ENCODE data around the gene PITPNC1. TPM values are rescaled to one million over a fixed set of nuclear protein-coding genes. Genes with fewer than 3 reads are reported as not detected.

The PITPNC1 gene
- total RNA-seq, 1 donor from 2014 or later = 23.7 TPM

GRCh38 chr17:67434061-67434525, 57.0 kb downstream of the PITPNC1 start:
- no peak for TF ChIP-seq CTCF (IDR thresholded peaks at IDR 0.05)
- H3K36me3 ChIP-seq = no peaks in the 10 kb centered on the region
- H3K4me1 ChIP-seq = peaks cover 38% of the 10 kb centered on the region
- intact Hi-C loops (cut with DNase I) = no loop called here
- peak overlapping the region; percentile 6 for H3K4me3 ChIP-seq
- peak; percentile 75 for DNase-seq
- H3K27me3 ChIP-seq (ENCODE audit: low read depth) = no peaks in the 10 kb centered on the region
- peak overlapping the region; percentile 69 for H3K27ac ChIP-seq
- H3K9me3 ChIP-seq = no peaks in the 10 kb centered on the region
- peak; percentile 80 to 84 for ATAC-seq

- Histone ChIP-seq H3K4me3 (no peak overlapping the region), H3K4me1 (peaks cover 49% of the 10 kb centered on the region), H3K27ac (peak overlapping the region; percentile 28), H3K36me3 (no peaks in the 10 kb centered on the region), H3K9me3 (no peaks in the 10 kb centered on the region), H3K27me3 (ENCODE audit: low read depth) (no peaks in the 10 kb centered on the region)
- ATAC-seq (peak; percentile 70), DNase-seq (no peak)
- intact Hi-C loops (cut with DNase I) = no loop called here
- TF ChIP-seq CTCF (IDR thresholded peaks at IDR 0.05) = no peak
Measured at GRCh38 chr17:67435122-67435521, 58.0 kb downstream of the PITPNC1 start.

- TF ChIP-seq CTCF (IDR thresholded peaks at IDR 0.05) = no peak
- no peaks in the 10 kb centered on the region for H3K27me3 ChIP-seq (ENCODE audit: low read depth)
- ATAC-seq (no peak), DNase-seq (no peak)
- H3K9me3 ChIP-seq = no peaks in the 10 kb centered on the region
- peak overlapping the region; percentile 54 for H3K27ac ChIP-seq
- no peak overlapping the region for H3K4me3 ChIP-seq
- H3K4me1 ChIP-seq = peaks cover 55% of the 10 kb centered on the region
- intact Hi-C loops (cut with DNase I) = no loop called here
- H3K36me3 ChIP-seq = no peaks in the 10 kb centered on the region
Measured at GRCh38 chr17:67435786-67436185, 58.7 kb downstream of the PITPNC1 start.

GRCh38 chr17:67436233-67436632, 59.2 kb downstream of the PITPNC1 start:
- Histone ChIP-seq H3K4me1 (peaks cover 60% of the 10 kb centered on the region), H3K27me3 (ENCODE audit: low read depth) (no peaks in the 10 kb centered on the region), H3K4me3 (no peak overlapping the region), H3K9me3 (no peaks in the 10 kb centered on the region), H3K27ac (peak overlapping the region; percentile 54), H3K36me3 (no peaks in the 10 kb centered on the region)
- DNase-seq (no peak), ATAC-seq (no peak)
- no peak for TF ChIP-seq CTCF (IDR thresholded peaks at IDR 0.05)
- intact Hi-C loops (cut with DNase I) = no loop called here

- no peak overlapping the region for H3K4me3 ChIP-seq
- ATAC-seq (no peak), DNase-seq (no peak)
- H3K4me1 ChIP-seq = peaks cover 73% of the 10 kb centered on the region
- H3K9me3 ChIP-seq = no peaks in the 10 kb centered on the region
- TF ChIP-seq CTCF (IDR thresholded peaks at IDR 0.05) = no peak
- H3K27ac ChIP-seq = no peak overlapping the region
- intact Hi-C loops (cut with DNase I) = no loop called here
- no peaks in the 10 kb centered on the region for H3K27me3 ChIP-seq (ENCODE audit: low read depth)
- no peaks in the 10 kb centered on the region for H3K36me3 ChIP-seq
Measured at GRCh38 chr17:67438667-67439066, 61.6 kb downstream of the PITPNC1 start.

GRCh38 chr17:67439269-67439668, 62.2 kb downstream of the PITPNC1 start:
- no peak for DNase-seq
- no peaks in the 10 kb centered on the region for H3K9me3 ChIP-seq
- TF ChIP-seq CTCF (IDR thresholded peaks at IDR 0.05) = no peak
- H3K4me1 ChIP-seq = peaks cover 72% of the 10 kb centered on the region
- ATAC-seq = no peak
- no peaks in the 10 kb centered on the region for H3K36me3 ChIP-seq
- intact Hi-C loops (cut with DNase I) = no loop called here
- H3K27me3 ChIP-seq (ENCODE audit: low read depth) = no peaks in the 10 kb centered on the region
- H3K4me3 ChIP-seq = no peak overlapping the region
- H3K27ac ChIP-seq = no peak overlapping the region
